ACC112 (cell line): ENCODE results near the gene BLM.
A peak's percentile ranks its signal among the peaks of the same experiment; 100 is the strongest.
"Not testable (repeated sequence)": the region's sequence is repeated elsewhere in the genome, so short reads cannot be mapped to it uniquely, and the experiment has no call there.

Experiments used
- H2AFZ ChIP-seq: fragments of 200-600 bp; sonication (generic); one replicate; pipeline ENCODE4 v1.6.0; 2017; ENCODE audit warnings: antibody characterized with exemption, low read length; ENCODE audit not compliant: unreplicated experiment
- H3K27ac ChIP-seq: fragments of 200-600 bp; sonication (generic); 2 replicates; pipeline ENCODE4 v1.5.1; 2014; ENCODE audit warnings: low read depth, mild to moderate bottlenecking, antibody characterized with exemption, low read length, moderate library complexity
- H3K27me3 ChIP-seq: fragments of 200-600 bp; sonication (generic); 2 replicates; pipeline ENCODE4 v1.6.1; 2014; ENCODE audit warnings: mild to moderate bottlenecking, antibody characterized with exemption, low read length, moderate library complexity, mixed read lengths; ENCODE audit not compliant: insufficient read depth
- H3K36me3 ChIP-seq: fragments of 200-600 bp; sonication (generic); 2 replicates; pipeline ENCODE4 v1.6.1; 2016; ENCODE audit warnings: mild to moderate bottlenecking, antibody characterized with exemption, low read length, moderate library complexity, mixed read lengths; ENCODE audit not compliant: insufficient read depth
- H3K4me1 ChIP-seq: fragments of 200-600 bp; sonication (generic); one replicate; pipeline ENCODE4 v1.6.1; 2016; ENCODE audit warnings: low read length, mixed read lengths; ENCODE audit not compliant: insufficient read depth, unreplicated experiment, control insufficient read depth
- H3K4me3 ChIP-seq: fragments of 200-600 bp; sonication (generic); 2 replicates; pipeline ENCODE4 v1.5.1; 2014; ENCODE audit warnings: mild to moderate bottlenecking, low read depth, low read length
- H3K79me2 ChIP-seq: fragments of 200-600 bp; sonication (generic); one replicate; pipeline ENCODE4 v1.6.0; 2016; ENCODE audit warnings: low read length; ENCODE audit not compliant: control insufficient read depth, unreplicated experiment, insufficient read depth

Gene BLM

DNA sequence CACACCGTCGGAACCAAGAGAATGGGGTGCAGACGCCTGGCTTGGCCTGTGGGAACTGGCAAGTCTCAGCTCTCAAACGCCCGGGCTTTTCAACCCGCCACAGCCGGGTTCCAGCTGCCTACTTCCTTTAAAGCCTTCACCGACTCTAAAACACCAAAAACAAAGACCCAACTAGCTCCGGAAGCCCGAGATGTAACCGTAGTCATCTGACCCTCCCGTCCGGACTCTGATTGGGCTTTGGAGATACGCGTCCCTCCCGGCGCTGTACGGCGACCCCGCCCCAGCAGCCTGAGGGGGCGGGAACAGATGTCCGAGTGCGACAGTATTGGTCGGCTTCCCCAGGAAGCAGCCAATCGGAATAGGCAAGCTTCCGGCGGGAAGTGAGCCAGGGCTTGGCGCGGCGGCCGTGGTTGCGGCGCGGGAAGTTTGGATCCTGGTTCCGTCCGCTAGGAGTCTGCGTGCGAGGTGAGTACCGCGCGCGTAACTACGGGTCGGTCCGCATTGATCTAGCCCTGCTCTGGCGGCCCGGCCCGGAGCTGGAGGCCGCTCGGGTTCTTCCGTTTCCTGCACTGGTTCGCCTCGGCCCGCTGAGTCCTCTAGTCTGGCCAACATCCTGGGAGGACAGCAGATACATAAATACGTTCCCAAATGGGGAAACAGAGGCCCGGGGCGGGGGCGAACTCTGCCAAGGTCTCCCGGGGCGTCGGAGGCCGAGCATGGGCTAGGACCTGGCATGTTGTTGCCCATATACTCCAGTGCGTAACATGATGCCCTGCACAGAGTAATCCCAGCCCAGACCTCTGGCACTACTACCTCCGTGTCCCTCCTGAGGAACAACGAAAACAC, at the start of gene BLM:
TSS of gene BLM (plus strand) at position 371 of the 846 bp plus-strand sequence. CDS start 30,047 bp downstream, outside the sequence.
- H3K4me1 ChIP-seq: peaks cover 7% of the 10 kb centered on the region
- peak within 1 kb of the TSS; percentile 93 for H3K4me3 ChIP-seq
- H3K27me3 ChIP-seq: no peaks in the 10 kb centered on the region
- peak within 1 kb of the TSS; percentile 99 for H2AFZ ChIP-seq
- H3K27ac ChIP-seq: peak within 1 kb of the TSS; percentile 78
- peaks cover 9% of the 10 kb centered on the region for H3K79me2 ChIP-seq
- no peaks in the 10 kb centered on the region for H3K36me3 ChIP-seq

- not testable (repeated sequence) for H3K27me3 ChIP-seq, H3K36me3 ChIP-seq, H3K79me2 ChIP-seq, H3K27ac ChIP-seq, H3K4me3 ChIP-seq
- peaks cover 15% of the 10 kb centered on the region for H3K4me1 ChIP-seq
- H2AFZ ChIP-seq: peak overlapping the region; percentile 13
Observed at GRCh38 chr15:90667755-90668345, 49.3 kb upstream of the BLM start.

GRCh38 chr15:90670631-90671030, 46.5 kb upstream of the BLM start:
- H3K27ac ChIP-seq, H2AFZ ChIP-seq, H3K4me3 ChIP-seq, H3K79me2 ChIP-seq, H3K36me3 ChIP-seq, H3K27me3 ChIP-seq: not testable (repeated sequence)
- H3K4me1 ChIP-seq: peaks cover 15% of the 10 kb centered on the region

DNA sequence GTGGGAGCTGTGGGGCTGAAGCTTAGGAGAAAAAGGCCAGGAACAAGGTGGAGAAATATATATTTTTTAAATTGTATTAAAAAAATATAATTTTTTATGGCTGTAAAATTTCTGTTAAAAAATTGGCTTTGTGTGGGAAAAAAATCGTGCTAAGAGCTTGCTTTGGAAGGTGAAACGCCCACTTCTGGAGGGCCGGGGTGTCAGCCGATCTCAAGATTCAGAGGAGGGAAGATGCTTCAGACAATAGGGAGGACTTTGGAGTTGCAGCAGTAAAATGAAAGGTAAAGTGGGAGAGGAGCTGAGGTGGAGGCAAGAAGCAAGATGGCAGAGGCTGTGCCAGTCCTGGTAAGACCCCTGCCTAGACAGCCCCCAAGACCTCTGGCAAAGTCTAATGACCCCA, 45.9 kb upstream of the BLM start:
- Histone ChIP-seq H2AFZ (no peak overlapping the region), H3K36me3 (no peaks in the 10 kb centered on the region), H3K4me1 (peaks cover 14% of the 10 kb centered on the region), H3K79me2 (no peaks in the 10 kb centered on the region), H3K27ac (no peak overlapping the region), H3K27me3 (no peaks in the 10 kb centered on the region), H3K4me3 (no peak overlapping the region)

DNA sequence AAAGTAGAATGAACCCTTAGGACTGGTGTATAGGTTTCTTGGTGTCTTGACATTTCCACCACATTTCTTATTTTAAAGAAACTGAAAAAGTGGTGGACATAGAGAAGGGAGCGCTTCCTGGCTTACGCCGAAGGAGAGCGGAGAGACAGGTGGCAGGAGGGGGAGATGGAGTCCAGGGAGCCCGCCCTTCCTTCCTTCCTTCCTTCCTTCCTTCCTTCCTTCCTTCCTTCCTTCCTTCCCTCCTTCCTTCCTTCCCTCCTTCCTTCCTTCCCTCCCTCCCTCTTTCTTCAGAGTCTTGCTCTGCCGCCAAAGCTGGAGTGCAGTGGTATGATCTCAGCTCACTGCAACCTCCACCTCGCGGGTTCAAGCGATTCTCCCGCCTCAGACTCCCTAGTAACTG, 43.8 kb upstream of the BLM start:
- H3K27me3 ChIP-seq, H3K36me3 ChIP-seq, H2AFZ ChIP-seq, H3K4me3 ChIP-seq, H3K4me1 ChIP-seq, H3K79me2 ChIP-seq, H3K27ac ChIP-seq: not testable (repeated sequence)

DNA sequence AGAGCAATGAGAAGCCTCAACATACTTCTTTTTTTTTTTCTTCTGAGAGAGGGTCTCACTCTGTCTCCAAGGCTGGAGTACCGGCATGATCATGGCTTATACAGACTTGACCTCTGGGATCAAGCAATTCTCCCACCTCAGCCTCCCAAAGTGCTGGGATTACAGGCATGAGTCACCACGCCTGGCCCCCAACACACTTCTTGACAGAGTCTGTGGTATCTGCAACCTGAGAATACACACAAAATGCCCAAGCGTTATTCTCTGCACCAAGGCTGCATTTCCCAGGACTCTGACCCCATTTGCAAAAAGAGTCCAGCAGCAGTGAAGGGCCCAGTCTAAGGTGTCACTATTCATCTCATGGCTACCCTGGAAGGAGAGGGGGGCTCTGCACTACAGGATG, 42.7 kb upstream of the BLM start:
- Histone ChIP-seq H3K4me1 (peaks cover 9% of the 10 kb centered on the region), H3K27me3 (no peaks in the 10 kb centered on the region), H3K4me3 (no peak overlapping the region), H3K27ac (no peak overlapping the region), H3K36me3 (no peaks in the 10 kb centered on the region), H2AFZ (no peak overlapping the region), H3K79me2 (no peaks in the 10 kb centered on the region)

- Histone ChIP-seq H3K27me3 (no peaks in the 10 kb centered on the region), H3K36me3 (no peaks in the 10 kb centered on the region), H3K4me3 (no peak overlapping the region), H2AFZ (no peak overlapping the region), H3K79me2 (no peaks in the 10 kb centered on the region), H3K4me1 (peaks cover 18% of the 10 kb centered on the region), H3K27ac (no peak overlapping the region)
Observed at GRCh38 chr15:90675464-90675863, 41.7 kb upstream of the BLM start.

GRCh38 chr15:90677807-90678790, 39.0 kb upstream of the BLM start:
- Histone ChIP-seq H3K4me3 (no peak overlapping the region), H3K27ac (no peak overlapping the region), H3K4me1 (peaks cover 30% of the 10 kb centered on the region), H3K79me2 (no peaks in the 10 kb centered on the region), H2AFZ (no peak overlapping the region), H3K36me3 (no peaks in the 10 kb centered on the region), H3K27me3 (no peaks in the 10 kb centered on the region)

DNA sequence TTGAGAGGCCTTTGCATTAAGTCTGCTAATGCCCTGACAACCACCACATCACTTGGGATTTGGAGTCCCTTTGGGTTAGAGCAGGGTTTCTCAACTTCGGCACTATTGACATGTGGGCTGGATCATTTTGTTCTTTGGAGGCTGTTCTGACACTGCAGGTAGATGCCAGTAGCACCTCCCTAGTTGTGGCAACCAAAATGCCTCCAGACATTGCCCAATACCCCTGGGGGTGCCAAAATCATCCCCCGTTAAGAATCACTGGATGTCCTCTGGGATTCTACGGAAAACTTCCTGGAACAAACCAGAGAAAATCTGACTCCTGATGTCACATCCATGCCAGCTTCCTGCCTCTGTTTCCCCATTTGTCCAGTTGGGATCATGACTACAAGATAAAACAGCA, 37.2 kb upstream of the BLM start:
- H3K79me2 ChIP-seq: no peaks in the 10 kb centered on the region
- no peaks in the 10 kb centered on the region for H3K36me3 ChIP-seq
- H3K4me1 ChIP-seq: peaks cover 30% of the 10 kb centered on the region
- H2AFZ ChIP-seq: peak overlapping the region; percentile 77
- peak overlapping the region; percentile 44; the same call in 1 of the 2 replicates for H3K4me3 ChIP-seq
- no peaks in the 10 kb centered on the region for H3K27me3 ChIP-seq
- H3K27ac ChIP-seq: peak overlapping the region; percentile 98

- H3K27me3 ChIP-seq: no peaks in the 10 kb centered on the region
- H3K4me1 ChIP-seq: peaks cover 30% of the 10 kb centered on the region
- peak overlapping the region; percentile 77 for H2AFZ ChIP-seq
- peak overlapping the region; percentile 44; the same call in 1 of the 2 replicates for H3K4me3 ChIP-seq
- H3K36me3 ChIP-seq: no peaks in the 10 kb centered on the region
- no peaks in the 10 kb centered on the region for H3K79me2 ChIP-seq
- peak overlapping the region; percentile 98 for H3K27ac ChIP-seq
Observed at GRCh38 chr15:90680371-90680935, 36.7 kb upstream of the BLM start.
